Esophagus mucosa (tissue), 1 donor: ENCODE results near the gene CGB3. TPM values are rescaled to one million over a fixed set of nuclear protein-coding genes. Genes with fewer than 3 reads are reported as not detected.
A peak's percentile ranks its signal among the peaks of the same experiment; 100 is the strongest.
"Not testable (repeated sequence)": the region's sequence is repeated elsewhere in the genome, so short reads cannot be mapped to it uniquely, and the experiment has no call there.

Source experiments
- ATAC-seq: fragments of 200-7000 bp; cut with Tn5 transposase; one replicate; pipeline ENCODE4 v1.9.1; 2020
- total RNA-seq: library from RNA; stranded (reverse); gene quantifications from one replicate; pipeline ENCODE4 v1.2.4, GENCODE V29; 2023
- donor health status: DM: yes; HTN: yes; CAD: no.

Gene CGB3
- total RNA-seq: not detected

GRCh38 chr19:49024233-49024632 is at the start of gene CGB3:
CGB3 (minus strand) TSS chr19:49024333; CDS start chr19:49023971, 362 bp downstream.
- not testable (repeated sequence) for ATAC-seq

GRCh38 chr19:49071860-49072547 is 47.9 kb upstream of the CGB3 start:
- ATAC-seq: peak; percentile 21

- no peak for ATAC-seq
Observed at GRCh38 chr19:49070416-49070815, 46.3 kb upstream of the CGB3 start.

GRCh38 chr19:49069026-49069425 is 44.9 kb upstream of the CGB3 start:
- ATAC-seq: no peak

GRCh38 chr19:49067554-49067953 is 43.4 kb upstream of the CGB3 start:
- ATAC-seq: no peak

GRCh38 chr19:49065905-49066512 is 41.9 kb upstream of the CGB3 start:
- ATAC-seq: no peak

- peak; percentile 64 for ATAC-seq
Observed at GRCh38 chr19:49064768-49065611, 40.9 kb upstream of the CGB3 start, which contains the start of gene NTF4. NTF4 (minus strand) TSS chr19:49064818; CDS start chr19:49061997, 2,821 bp downstream.

GRCh38 chr19:49064029-49064629 is 40.0 kb upstream of the CGB3 start:
- peak; percentile 78 for ATAC-seq

- ATAC-seq: no peak
Observed at GRCh38 chr19:49061445-49061844, 37.3 kb upstream of the CGB3 start.

- no peak for ATAC-seq
Observed at GRCh38 chr19:49061000-49061399, 36.9 kb upstream of the CGB3 start.

GRCh38 chr19:49059053-49059452 is 34.9 kb upstream of the CGB3 start:
- ATAC-seq: no peak

GRCh38 chr19:49058562-49058961 is 34.4 kb upstream of the CGB3 start:
- peak; percentile 10 for ATAC-seq

- peak; percentile 53 for ATAC-seq
Observed at GRCh38 chr19:49057636-49058234, 33.6 kb upstream of the CGB3 start, which contains the start of gene CGB7. CGB7 (minus strand) TSS chr19:49057749; CDS start chr19:49055375, 2,374 bp downstream.

GRCh38 chr19:49056902-49057596 is 32.9 kb upstream of the CGB3 start:
- ATAC-seq: peak; percentile 6

GRCh38 chr19:49056101-49056901 is 32.2 kb upstream of the CGB3 start:
- peak; percentile 80 for ATAC-seq

- peak; percentile 98 for ATAC-seq
Observed at GRCh38 chr19:49050376-49051033, 26.4 kb upstream of the CGB3 start.

- ATAC-seq: not testable (repeated sequence)
Observed at GRCh38 chr19:49049834-49050233, 25.7 kb upstream of the CGB3 start.

GRCh38 chr19:49049011-49049410 is 24.9 kb upstream of the CGB3 start, which contains the start of gene CGB8:
CGB8 (minus strand) TSS chr19:49049111; CDS start chr19:49048739, 372 bp downstream.
- ATAC-seq: not testable (repeated sequence)

GRCh38 chr19:49043548-49043947 is 19.4 kb upstream of the CGB3 start, which contains the start of gene CGB5:
CGB5 (plus strand) TSS chr19:49043848; CDS start chr19:49044210, 362 bp downstream.
- not testable (repeated sequence) for ATAC-seq

- not testable (repeated sequence) for ATAC-seq
Observed at GRCh38 chr19:49042666-49043065, 18.5 kb upstream of the CGB3 start.
